HepG2 (cell line): ENCODE measurements around the gene AP2A2. TPM values are rescaled to one million over a fixed set of nuclear protein-coding genes. Genes with fewer than 3 reads are reported as not detected.
A peak's percentile ranks its signal among the peaks of the same experiment; 100 is the strongest.

Source experiments
- ATAC-seq: fragments of 200-7000 bp; cut with Tn5 transposase; 3 replicates; pipeline ENCODE4 v1.9.1; 2020; ENCODE audit warnings: mild to moderate bottlenecking, moderate library complexity
- BruUV-seq: library from RNA; stranded (reverse); fragments of 400-500 nt; replicated peaks from 2 replicates; lab custom pipeline; 2021; lab: Mats Ljungman, UMichigan
- CTCF ChIA-PET: fragments of 300-600 bp; formaldehyde crosslinking; extraction: SDS; loops from one replicate; lab custom pipeline; 2021; ENCODE audit warnings: low total read pairs, inconsistent platforms, low intra/inter-chr PET ratio; lab: Yijun Ruan, JAX
- POLR2A ChIA-PET: fragments of 350-600 bp; sonication (Branson Sonifier 250); formaldehyde crosslinking; loops from one replicate; lab custom pipeline; 2020; ENCODE audit warnings: antibody characterized with exemption, inconsistent platforms; lab: Yijun Ruan, JAX
- DNase-seq: peaks from one replicate; pipeline ENCODE4 v3.0.0-alpha.2; 2015; ENCODE audit warnings: low spot score
- FAIRE-seq: peaks from 3 replicates; lab custom pipeline; 2011; peaks lifted over from hg19 to GRCh38; lab: Jason Lieb, UNC
- H2AFZ ChIP-seq: one replicate; pipeline ENCODE4 v1.6.1; 2011; ENCODE audit warnings: low read length, inconsistent platforms
- H3K27ac ChIP-seq: fragments of 300-600 bp; 3 replicates; pipeline ENCODE4 v1.8.0; 2011; ENCODE audit warnings: mixed run types, mild to moderate bottlenecking, mixed read lengths, low read length, inconsistent platforms; ENCODE audit not compliant: insufficient read depth; ENCODE audit errors: extremely low read length
- H3K27me3 ChIP-seq, 2 experiments: fragments of 200-600 bp in 1 of 2; 2 replicates in 1 of 2; 3 replicates in 1 of 2; pipeline versions ENCODE4 v1.6.0 to v1.8.0; 2011; ENCODE audit warnings: low read length in 2 of 2, mild to moderate bottlenecking in 2 of 2, moderate library complexity in 2 of 2, inconsistent platforms in 1 of 2; ENCODE audit not compliant: insufficient read depth in 2 of 2, control insufficient read depth in 1 of 2
- H3K36me3 ChIP-seq, 2 experiments: fragments of 200-600 bp in 1 of 2; replicated peaks in 1 of 2; 2 replicates in 1 of 2; 3 replicates in 1 of 2; pipeline versions ENCODE4 v1.5.1 to v1.8.0; 2011; ENCODE audit warnings: low read length in 2 of 2, inconsistent platforms in 1 of 2; ENCODE audit not compliant: insufficient read depth in 2 of 2, control insufficient read depth in 1 of 2
- H3K4me1 ChIP-seq: 2 replicates; pipeline ENCODE4 v1.5.1; 2012; ENCODE audit warnings: low read length, inconsistent platforms; ENCODE audit not compliant: insufficient read depth
- H3K4me2 ChIP-seq: 2 replicates; pipeline ENCODE4 v1.6.0; 2011; ENCODE audit warnings: low read depth, low read length, inconsistent platforms
- H3K4me3 ChIP-seq, 3 experiments: fragments of 200-600 bp in 1 of 3; sonication (generic), shearing (Covaris generic) in 1 of 3; replicated peaks in 1 of 3; 2 replicates each; pipeline ENCODE4 v1.5.1; 2011 to 2016; ENCODE audit warnings: low read length in 3 of 3, inconsistent platforms in 2 of 3, low read depth in 2 of 3, mild to moderate bottlenecking in 2 of 3, control low read depth in 1 of 3, mixed read lengths in 1 of 3; ENCODE audit not compliant: insufficient read depth in 1 of 3
- H3K79me2 ChIP-seq: one replicate; pipeline ENCODE4 v1.6.1; 2011; ENCODE audit warnings: low read length, inconsistent platforms; ENCODE audit not compliant: insufficient read depth
- H3K9ac ChIP-seq: 2 replicates; pipeline ENCODE4 v1.6.0; 2011; ENCODE audit warnings: mild to moderate bottlenecking, low read depth, low read length, inconsistent platforms; ENCODE audit not compliant: insufficient read depth
- H3K9me3 ChIP-seq: 2 replicates; pipeline ENCODE4 v1.5.1; 2012; ENCODE audit warnings: mild to moderate bottlenecking, low read length
- H4K20me1 ChIP-seq: 2 replicates; pipeline ENCODE4 v1.6.0; 2011; ENCODE audit warnings: inconsistent platforms, mild to moderate bottlenecking, low read length, moderate library complexity; ENCODE audit not compliant: insufficient read depth
- CTCF ChIP-seq: sonication (generic); formaldehyde crosslinking; IDR thresholded peaks from 2 replicates; pipeline ENCODE4 v1.5.0; 2020; ENCODE audit warnings: mild to moderate bottlenecking, missing genetic modification reagents, moderate library complexity
- KDM2A ChIP-seq: sonication (generic); formaldehyde crosslinking; IDR thresholded peaks from 2 replicates; pipeline ENCODE4 v1.4.0; 2020; ENCODE audit warnings: low read depth, missing genetic modification reagents, borderline replicate concordance
- NR2C2 ChIP-seq: sonication (generic); formaldehyde crosslinking; IDR thresholded peaks from 2 replicates; pipeline ENCODE4 v1.4.0; 2020; ENCODE audit warnings: missing genetic modification reagents, mild to moderate bottlenecking, moderate library complexity, borderline replicate concordance
- PAWR ChIP-seq: sonication (generic); formaldehyde crosslinking; IDR thresholded peaks from 2 replicates; pipeline ENCODE4 v1.4.0; 2020; ENCODE audit warnings: missing genetic modification reagents, mild to moderate bottlenecking, borderline replicate concordance
- PLRG1 ChIP-seq: fragments of 450-650 bp; conservative IDR thresholded peaks from 2 replicates; pipeline ENCODE4 v1.6.1; 2016
- RORA ChIP-seq: sonication (generic); formaldehyde crosslinking; IDR thresholded peaks from 2 replicates; pipeline ENCODE4 v1.5.0; 2020; ENCODE audit warnings: mild to moderate bottlenecking, missing genetic modification reagents, moderate library complexity
- SALL1 ChIP-seq: sonication (generic); formaldehyde crosslinking; IDR thresholded peaks from 2 replicates; pipeline ENCODE4 v1.8.0; 2022; ENCODE audit warnings: mild to moderate bottlenecking, missing genetic modification reagents
- STAG1 ChIP-seq: sonication (generic); formaldehyde crosslinking; IDR thresholded peaks from 2 replicates; pipeline ENCODE4 v1.4.0; 2020; ENCODE audit warnings: missing genetic modification reagents
- XRCC5 ChIP-seq: fragments of 200-400 bp; formaldehyde crosslinking; optimal IDR thresholded peaks from 2 replicates; pipeline ENCODE3; 2017; ENCODE audit warnings: mild to moderate bottlenecking, low read length
- ZKSCAN5 ChIP-seq: sonication (generic); formaldehyde crosslinking; IDR thresholded peaks from 2 replicates; pipeline ENCODE4 v1.5.1; 2020; ENCODE audit warnings: mild to moderate bottlenecking, missing genetic modification reagents
- ZNF264 ChIP-seq: sonication (generic); formaldehyde crosslinking; IDR thresholded peaks from 2 replicates; pipeline ENCODE4 v1.4.0; 2020; ENCODE audit warnings: missing genetic modification reagents
- WGBS: methylation state at CpG from one replicate; pipeline ENCODE4 v1.1.6; 2017; ENCODE audit warnings: low lambda C conversion rate; 5-methylcytosine and 5-hydroxymethylcytosine counted together
- in situ Hi-C: cut with HindIII; loops from 2 replicates; pipeline ENCODE4 v1.10.0; 2017; ENCODE audit warnings: low pct_unique_long_range_greater_than_20kb; ENCODE audit not compliant: extremely low pct_ligation_motif_present
- intact Hi-C: fragments of 100-400 bp; cut with micrococcal nuclease; formaldehyde crosslinking; loops from one replicate; pipeline ENCODE4 v1.10.0; 2022; ENCODE audit not compliant: unreplicated experiment
- polyA plus RNA-seq, 8 experiments: library from polyadenylated mRNA; depleted of rRNA in 3 of 8; stranded (reverse) in 7 of 8; unstranded in 1 of 8; fragments of >200 nt; fragmentation: Illumina TruSeq in 4 of 8; extraction: Trizol in 4 of 8; gene quantifications; 2 replicates each; pipeline versions ENCODE4 v1.2.1 to v1.2.3, GENCODE V29; 2011 to 2016; ENCODE audit warnings: low read depth in 4 of 8, missing spikeins in 1 of 8, mixed read lengths in 1 of 8; ENCODE audit not compliant: insufficient read depth in 1 of 8
- total RNA-seq, 5 experiments: library from RNA; depleted of rRNA; stranded (reverse); fragments of >200 nt; fragmentation: Illumina TruSeq; extraction: Trizol; gene quantifications; 2 replicates each; pipeline ENCODE4 v1.2.3, GENCODE V29; 2016; ENCODE audit warnings: low read depth in 1 of 5
- TF ChIP-seq, protein P1 (sequence below): sonication (generic); formaldehyde crosslinking; IDR thresholded peaks from 2 replicates; pipeline ENCODE4 v1.5.1; 2020; ENCODE audit warnings: mild to moderate bottlenecking, missing genetic modification reagents, moderate library complexity

The AP2A2 gene
- total and polyA plus RNA-seq, 2 of the 13 experiments (the other 11 are each of a cell fraction or from before 2014, with no cell fraction given) = 25.7 to 75.7 TPM

GRCh38 chr11:898143-898511, 27.5 kb upstream of the AP2A2 start:
- in situ Hi-C loops (no loop called here), intact Hi-C loops (loop anchor here (1.0 kb wide), 1 partner anchor 153 kb away; no protein-coding TSS in a partner anchor)
- H3K9me3 ChIP-seq = no peaks in the 10 kb centered on the region
- peaks cover 13 to 48% of the 10 kb centered on the region in 2 experiments for H3K36me3 ChIP-seq
- peak; percentile 53 for ATAC-seq
- no peaks in the 10 kb centered on the region for H4K20me1 ChIP-seq
- no peak overlapping the region for H3K4me3 ChIP-seq
- 94% methylated on average over 8 of the region's 10 CpGs for WGBS
- H3K4me2 ChIP-seq = no peak overlapping the region
- CTCF ChIA-PET = interaction anchor here (1.1 to 1.5 kb wide), 3 partner anchors 62 to 153 kb away, joined by 3 to 6 read pairs (median 4); no protein-coding TSS in a partner anchor
- BruUV-seq = no TSS peak
- no peaks in the 10 kb centered on the region for H3K27me3 ChIP-seq
- FAIRE-seq = no peak
- H3K27ac ChIP-seq = no peak overlapping the region
- DNase-seq = peak; percentile 27
- no peak overlapping the region for H3K9ac ChIP-seq
- TF ChIP-seq CTCF (CRISPR knock-in tag) (peak; percentile 43), STAG1 (peak; percentile 47; the same call in 1 of the 2 replicates), XRCC5 (peak; percentile 9), ZKSCAN5 (CRISPR knock-in tag) (no peak)
- TF ChIP-seq, all 625 proteins: peak for 3
- Histone ChIP-seq H3K79me2 (no peaks in the 10 kb centered on the region), H2AFZ (no peak overlapping the region), H3K4me1 (no peaks in the 10 kb centered on the region)
- POLR2A ChIA-PET = no interaction called here

DNA sequence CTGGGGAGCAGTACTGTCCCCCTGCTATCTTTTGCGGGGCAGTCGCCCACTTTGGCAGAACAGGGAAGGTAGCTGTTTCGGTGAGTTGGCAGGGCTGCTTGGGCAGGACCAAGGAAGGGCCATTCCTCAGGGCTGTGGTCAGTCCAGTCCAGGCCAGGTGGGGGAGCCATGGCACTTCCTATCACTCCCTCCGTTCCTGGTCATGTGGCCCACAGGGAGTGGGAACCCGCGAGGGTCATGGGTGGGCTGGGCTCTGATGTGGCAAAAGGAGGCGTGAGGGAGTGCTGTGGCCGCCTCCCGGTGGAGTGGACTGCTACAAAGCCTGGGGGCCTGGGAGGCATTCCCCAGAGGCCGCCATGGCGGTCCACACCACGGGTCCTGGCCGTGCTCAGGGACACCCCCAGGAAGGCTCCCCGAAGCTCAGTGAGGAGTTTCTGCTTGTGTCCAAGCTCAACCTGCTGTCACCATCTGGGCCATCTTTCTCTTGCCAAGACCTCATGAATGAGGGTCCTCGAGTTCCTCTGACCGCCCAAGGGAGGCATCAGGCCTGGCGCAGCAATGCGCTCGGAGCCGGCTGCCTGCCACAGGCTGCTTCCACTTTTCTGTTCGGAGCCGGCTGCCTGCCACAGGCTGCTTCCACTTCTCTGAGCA, 27.0 kb upstream of the AP2A2 start:
- no peak overlapping the region for H2AFZ ChIP-seq
- DNase-seq (peak; percentile 23), ATAC-seq (peak; percentile 76), FAIRE-seq (peak; percentile 15)
- H3K4me2 ChIP-seq = no peak overlapping the region
- no peak overlapping the region for H3K9ac ChIP-seq
- no peaks in the 10 kb centered on the region for H3K79me2 ChIP-seq
- ChIA-PET CTCF (interaction anchor here (1.1 to 1.5 kb wide), 3 partner anchors 61 to 153 kb away, joined by 3 to 6 read pairs (median 4); no protein-coding TSS in a partner anchor), POLR2A (no interaction called here)
- peaks cover 16 to 51% of the 10 kb centered on the region in 2 experiments for H3K36me3 ChIP-seq
- no peaks in the 10 kb centered on the region for H3K27me3 ChIP-seq
- no peak overlapping the region for H3K27ac ChIP-seq
- intact Hi-C loops (loop anchor here (1.0 kb wide), 1 partner anchor 153 kb away; no protein-coding TSS in a partner anchor), in situ Hi-C loops (no loop called here)
- BruUV-seq = no TSS peak
- no peak overlapping the region for H3K4me3 ChIP-seq
- WGBS = 97% methylated on average over 12 of the region's 22 CpGs
- H4K20me1 ChIP-seq = no peaks in the 10 kb centered on the region
- no peaks in the 10 kb centered on the region for H3K9me3 ChIP-seq
- H3K4me1 ChIP-seq = no peaks in the 10 kb centered on the region
- TF ChIP-seq PLRG1 = no peak
- no peak for TF ChIP-seq ZNF264 (CRISPR knock-in tag)
- TF ChIP-seq, protein P1, sequence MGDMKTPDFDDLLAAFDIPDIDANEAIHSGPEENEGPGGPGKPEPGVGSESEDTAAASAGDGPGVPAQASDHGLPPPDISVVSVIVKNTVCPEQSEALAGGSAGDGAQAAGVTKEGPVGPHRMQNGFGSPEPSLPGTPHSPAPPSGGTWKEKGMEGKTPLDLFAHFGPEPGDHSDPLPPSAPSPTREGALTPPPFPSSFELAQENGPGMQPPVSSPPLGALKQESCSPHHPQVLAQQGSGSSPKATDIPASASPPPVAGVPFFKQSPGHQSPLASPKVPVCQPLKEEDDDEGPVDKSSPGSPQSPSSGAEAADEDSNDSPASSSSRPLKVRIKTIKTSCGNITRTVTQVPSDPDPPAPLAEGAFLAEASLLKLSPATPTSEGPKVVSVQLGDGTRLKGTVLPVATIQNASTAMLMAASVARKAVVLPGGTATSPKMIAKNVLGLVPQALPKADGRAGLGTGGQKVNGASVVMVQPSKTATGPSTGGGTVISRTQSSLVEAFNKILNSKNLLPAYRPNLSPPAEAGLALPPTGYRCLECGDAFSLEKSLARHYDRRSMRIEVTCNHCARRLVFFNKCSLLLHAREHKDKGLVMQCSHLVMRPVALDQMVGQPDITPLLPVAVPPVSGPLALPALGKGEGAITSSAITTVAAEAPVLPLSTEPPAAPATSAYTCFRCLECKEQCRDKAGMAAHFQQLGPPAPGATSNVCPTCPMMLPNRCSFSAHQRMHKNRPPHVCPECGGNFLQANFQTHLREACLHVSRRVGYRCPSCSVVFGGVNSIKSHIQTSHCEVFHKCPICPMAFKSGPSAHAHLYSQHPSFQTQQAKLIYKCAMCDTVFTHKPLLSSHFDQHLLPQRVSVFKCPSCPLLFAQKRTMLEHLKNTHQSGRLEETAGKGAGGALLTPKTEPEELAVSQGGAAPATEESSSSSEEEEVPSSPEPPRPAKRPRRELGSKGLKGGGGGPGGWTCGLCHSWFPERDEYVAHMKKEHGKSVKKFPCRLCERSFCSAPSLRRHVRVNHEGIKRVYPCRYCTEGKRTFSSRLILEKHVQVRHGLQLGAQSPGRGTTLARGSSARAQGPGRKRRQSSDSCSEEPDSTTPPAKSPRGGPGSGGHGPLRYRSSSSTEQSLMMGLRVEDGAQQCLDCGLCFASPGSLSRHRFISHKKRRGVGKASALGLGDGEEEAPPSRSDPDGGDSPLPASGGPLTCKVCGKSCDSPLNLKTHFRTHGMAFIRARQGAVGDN (CRISPR knock-in tag) = peak; percentile 51
- no peak for TF ChIP-seq NR2C2 (CRISPR knock-in tag)
- no peak for TF ChIP-seq RORA (CRISPR knock-in tag)
- TF ChIP-seq SALL1 (CRISPR knock-in tag) = 0 out of 2 replicates have a peak, but pooled peaks have one; percentile 32
- TF ChIP-seq PAWR (CRISPR knock-in tag) = no peak
- peak; percentile 24; the same call in 1 of the 2 replicates for TF ChIP-seq KDM2A (CRISPR knock-in tag)
